HepG2 (cell line): ENCODE data around the gene CENPB. TPM values are rescaled to one million over a fixed set of nuclear protein-coding genes. Genes with fewer than 3 reads are reported as not detected.
A peak's percentile ranks its signal among the peaks of the same experiment; 100 is the strongest.

Source experiments
- AHDC1 ChIP-seq: sonication (generic); formaldehyde crosslinking; IDR thresholded peaks from 2 replicates; pipeline ENCODE4 v1.5.1; 2020; ENCODE audit warnings: mild to moderate bottlenecking, missing genetic modification reagents, borderline replicate concordance
- CENPX ChIP-seq: sonication (generic); formaldehyde crosslinking; IDR thresholded peaks from 2 replicates; pipeline ENCODE4 v1.9.0; 2021; ENCODE audit warnings: mild to moderate bottlenecking, missing genetic modification reagents, moderate library complexity
- KDM3A ChIP-seq: IDR thresholded peaks from 2 replicates; pipeline ENCODE4 v1.6.1; 2018; ENCODE audit warnings: low read depth, missing compliant biosample characterization
- MEIS2 ChIP-seq: sonication (generic); formaldehyde crosslinking; IDR thresholded peaks from 2 replicates; pipeline ENCODE4 v1.9.0; 2021; ENCODE audit warnings: mild to moderate bottlenecking, missing genetic modification reagents
- NFIB ChIP-seq: sonication (generic); formaldehyde crosslinking; IDR thresholded peaks from 2 replicates; pipeline ENCODE4 v1.9.0; 2021; ENCODE audit warnings: missing genetic modification reagents, mild to moderate bottlenecking, borderline replicate concordance
- NFIC ChIP-seq: IDR thresholded peaks from 2 replicates; pipeline ENCODE4 v1.6.1; 2012; ENCODE audit warnings: mild to moderate bottlenecking, low read length, inconsistent platforms
- REST ChIP-seq, 2 experiments: IDR thresholded peaks; 2 replicates each; pipeline ENCODE4 v1.6.1; 2011 to 2012; ENCODE audit warnings: low read length in 2 of 2, borderline replicate concordance in 1 of 2, low read depth in 1 of 2, mild to moderate bottlenecking in 1 of 2, moderate library complexity in 1 of 2
- RFX1 ChIP-seq: fragments of 450-650 bp; IDR thresholded peaks from 2 replicates; pipeline ENCODE4 v1.6.1; 2017
- TBL1XR1 ChIP-seq: fragments of 150-350 bp; IDR thresholded peaks from 2 replicates; pipeline ENCODE4 v1.6.1; 2014; ENCODE audit warnings: borderline replicate concordance, low read length; ENCODE audit not compliant: partially characterized antibody
- THAP9 ChIP-seq: sonication (generic); formaldehyde crosslinking; IDR thresholded peaks from 2 replicates; pipeline ENCODE4; 2020; ENCODE audit warnings: missing genetic modification reagents, mild to moderate bottlenecking, borderline replicate concordance
- ZNF326 ChIP-seq: sonication (generic); formaldehyde crosslinking; IDR thresholded peaks from 2 replicates; pipeline ENCODE4 v1.4.0; 2020; ENCODE audit warnings: missing genetic modification reagents, borderline replicate concordance
- ZSCAN20 ChIP-seq: sonication (generic); formaldehyde crosslinking; IDR thresholded peaks from 2 replicates; pipeline ENCODE4 v1.4.0; 2020; ENCODE audit warnings: missing genetic modification reagents, mild to moderate bottlenecking, borderline replicate concordance
- ZSCAN22 ChIP-seq: sonication (generic); formaldehyde crosslinking; IDR thresholded peaks from 2 replicates; pipeline ENCODE4 v1.4.0; 2020; ENCODE audit warnings: mild to moderate bottlenecking, missing genetic modification reagents
- polyA plus RNA-seq, 8 experiments: library from polyadenylated mRNA; depleted of rRNA in 3 of 8; stranded (reverse) in 7 of 8; unstranded in 1 of 8; fragments of >200 nt; fragmentation: Illumina TruSeq in 4 of 8; extraction: Trizol in 4 of 8; gene quantifications; 2 replicates each; pipeline versions ENCODE4 v1.2.1 to v1.2.3, GENCODE V29; 2011 to 2016; ENCODE audit warnings: low read depth in 4 of 8, missing spikeins in 1 of 8, mixed read lengths in 1 of 8; ENCODE audit not compliant: insufficient read depth in 1 of 8
- total RNA-seq, 5 experiments: library from RNA; depleted of rRNA; stranded (reverse); fragments of >200 nt; fragmentation: Illumina TruSeq; extraction: Trizol; gene quantifications; 2 replicates each; pipeline ENCODE4 v1.2.3, GENCODE V29; 2016; ENCODE audit warnings: low read depth in 1 of 5
- TF ChIP-seq, protein P1 (sequence below): sonication (generic); formaldehyde crosslinking; IDR thresholded peaks from 2 replicates; pipeline ENCODE4 v1.8.1; 2022; ENCODE audit warnings: mild to moderate bottlenecking, missing genetic modification reagents

Gene CENPB
- total and polyA plus RNA-seq, 2 of the 13 experiments (the other 11 are each of a cell fraction or from before 2014, with no cell fraction given) = 10.4 to 54.5 TPM

GRCh38 chr20:3818155-3819151, 31.9 kb upstream of the CENPB start (continued):
- TF ChIP-seq ZSCAN20 (no peak), NFIB (no peak), MEIS2 (peak; percentile 82; the same call in 1 of the 2 replicates), ZNF326 (CRISPR knock-in tag) (no peak), CENPX (CRISPR knock-in tag) (no peak), THAP9 (peak; percentile 80), NFIC (no peak), TBL1XR1 (no peak), AHDC1 (CRISPR knock-in tag) (no peak), KDM3A (CRISPR knock-in tag) (peak; percentile 85; the same call in 1 of the 2 replicates), RFX1 (no peak), ZSCAN22 (CRISPR knock-in tag) (no peak), REST (IDR thresholded peaks at IDR 0.05; ENCODE audit: borderline replicate concordance in 1 of 2, low read depth in 1 of 2, low read length in 2 of 2) (no peak; a peak in 1 of 4 replicates)
- TF ChIP-seq, protein P1, sequence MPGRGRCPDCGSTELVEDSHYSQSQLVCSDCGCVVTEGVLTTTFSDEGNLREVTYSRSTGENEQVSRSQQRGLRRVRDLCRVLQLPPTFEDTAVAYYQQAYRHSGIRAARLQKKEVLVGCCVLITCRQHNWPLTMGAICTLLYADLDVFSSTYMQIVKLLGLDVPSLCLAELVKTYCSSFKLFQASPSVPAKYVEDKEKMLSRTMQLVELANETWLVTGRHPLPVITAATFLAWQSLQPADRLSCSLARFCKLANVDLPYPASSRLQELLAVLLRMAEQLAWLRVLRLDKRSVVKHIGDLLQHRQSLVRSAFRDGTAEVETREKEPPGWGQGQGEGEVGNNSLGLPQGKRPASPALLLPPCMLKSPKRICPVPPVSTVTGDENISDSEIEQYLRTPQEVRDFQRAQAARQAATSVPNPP (CRISPR knock-in tag) = no peak
